H9 (cell line): ENCODE data around the gene MYBPC3. TPM values are rescaled to one million over a fixed set of nuclear protein-coding genes. Genes with fewer than 3 reads are reported as not detected.

Experiments
- DNase-seq: peaks from one replicate; pipeline ENCODE4 v3.0.0-alpha.2; 2017
- H2AFZ ChIP-seq: one replicate; pipeline ENCODE4 v1.6.1; 2013; ENCODE audit warnings: mild to moderate bottlenecking, low read length, control low read depth, moderate library complexity
- H2AK5ac ChIP-seq: 2 replicates; pipeline ENCODE4 v1.6.1; 2013; ENCODE audit warnings: low read length, control low read depth, mixed read lengths; ENCODE audit not compliant: insufficient read length
- H2BK120ac ChIP-seq: one replicate; pipeline ENCODE4 v1.6.1; 2013; ENCODE audit warnings: low read depth, mild to moderate bottlenecking, low read length, control low read depth, inconsistent platforms; ENCODE audit not compliant: poor library complexity, severe bottlenecking
- H2BK12ac ChIP-seq: 2 replicates; pipeline ENCODE4 v1.6.1; 2013; ENCODE audit warnings: low read length, control low read depth, mixed read lengths, low read depth; ENCODE audit not compliant: insufficient read length
- H2BK15ac ChIP-seq: 2 replicates; pipeline ENCODE4 v1.6.1; 2013; ENCODE audit warnings: low read depth, low read length, control low read depth
- H2BK20ac ChIP-seq: one replicate; pipeline ENCODE4 v1.6.1; 2013; ENCODE audit warnings: low read depth, mild to moderate bottlenecking, low read length, control low read depth, inconsistent platforms; ENCODE audit not compliant: poor library complexity, severe bottlenecking
- H2BK5ac ChIP-seq: 2 replicates; pipeline ENCODE4 v1.6.1; 2013; ENCODE audit warnings: low read length, control low read depth, mixed read lengths; ENCODE audit not compliant: insufficient read length
- H3K14ac ChIP-seq: 2 replicates; pipeline ENCODE4 v1.6.1; 2013; ENCODE audit warnings: low read length, control low read depth; ENCODE audit not compliant: insufficient read depth
- H3K18ac ChIP-seq: 2 replicates; pipeline ENCODE4 v1.6.1; 2013; ENCODE audit warnings: low read depth, mild to moderate bottlenecking, mixed read lengths, low read length, control low read depth; ENCODE audit not compliant: insufficient read length
- H3K23ac ChIP-seq: 2 replicates; pipeline ENCODE4 v1.6.1; 2013; ENCODE audit warnings: low read length, control low read depth, mixed read lengths, low read depth; ENCODE audit not compliant: insufficient read length
- H3K23me2 ChIP-seq: 2 replicates; pipeline ENCODE4 v1.6.1; 2013; ENCODE audit warnings: low read depth, mild to moderate bottlenecking, mixed read lengths, low read length, control low read depth; ENCODE audit not compliant: insufficient read length, poor library complexity, severe bottlenecking
- H3K27ac ChIP-seq: 2 replicates; pipeline ENCODE4 v1.5.1; 2013; ENCODE audit warnings: low read length, control low read depth, mixed read lengths, low read depth; ENCODE audit not compliant: insufficient read length
- H3K27me3 ChIP-seq: 2 replicates; pipeline ENCODE4 v1.6.1; 2013; ENCODE audit warnings: low read length, control low read depth, inconsistent platforms; ENCODE audit not compliant: insufficient read depth
- H3K4ac ChIP-seq: 2 replicates; pipeline ENCODE4 v1.6.1; 2013; ENCODE audit warnings: low read depth, mild to moderate bottlenecking, control low read depth, inconsistent platforms, low read length, moderate library complexity
- H3K4me1 ChIP-seq: 2 replicates; pipeline ENCODE4 v1.6.1; 2013; ENCODE audit warnings: low read length, control low read depth, inconsistent platforms; ENCODE audit not compliant: insufficient read depth
- H3K4me2 ChIP-seq: 2 replicates; pipeline ENCODE4 v1.6.1; 2013; ENCODE audit warnings: low read length, control low read depth, mixed read lengths; ENCODE audit not compliant: insufficient read length, insufficient read depth
- H3K56ac ChIP-seq: 2 replicates; pipeline ENCODE4 v1.6.1; 2013; ENCODE audit warnings: low read depth, mild to moderate bottlenecking, mixed read lengths, low read length, control low read depth; ENCODE audit not compliant: insufficient read length
- H3K79me1 ChIP-seq: 2 replicates; pipeline ENCODE4 v1.6.1; 2013; ENCODE audit warnings: low read depth, mild to moderate bottlenecking, moderate library complexity, low read length, control low read depth, inconsistent platforms; ENCODE audit not compliant: insufficient read depth, poor library complexity, severe bottlenecking
- H3K79me2 ChIP-seq: 2 replicates; pipeline ENCODE4 v1.6.1; 2013; ENCODE audit warnings: low read length, control low read depth, inconsistent platforms; ENCODE audit not compliant: insufficient read depth
- H3K9ac ChIP-seq: 2 replicates; pipeline ENCODE4 v1.6.1; 2013; ENCODE audit warnings: low read length, control low read depth, mixed read lengths; ENCODE audit not compliant: insufficient read length; ENCODE audit errors: extremely low read depth
- H3K9me3 ChIP-seq: one replicate; pipeline ENCODE4 v1.6.1; 2013; ENCODE audit warnings: low read depth, low read length, inconsistent platforms; ENCODE audit not compliant: control insufficient read depth
- H3T11ph ChIP-seq: one replicate; pipeline ENCODE4 v1.6.1; 2013; ENCODE audit warnings: mild to moderate bottlenecking, low read length, control low read depth, inconsistent platforms
- H4K20me1 ChIP-seq: one replicate; pipeline ENCODE4 v1.6.1; 2013; ENCODE audit not compliant: control insufficient read depth, insufficient read length, insufficient read depth
- H4K5ac ChIP-seq: 2 replicates; pipeline ENCODE4 v1.6.1; 2013; ENCODE audit warnings: low read depth, mild to moderate bottlenecking, mixed read lengths, low read length, control low read depth; ENCODE audit not compliant: insufficient read length
- H4K8ac ChIP-seq: replicated peaks from 2 replicates; pipeline ENCODE4 v1.6.1; 2013; ENCODE audit warnings: low read length, control low read depth, mixed read lengths, low read depth; ENCODE audit not compliant: insufficient read length
- H4K91ac ChIP-seq: 2 replicates; pipeline ENCODE4 v1.6.1; 2013; ENCODE audit warnings: low read depth, mild to moderate bottlenecking, moderate library complexity, mixed read lengths, low read length, control low read depth; ENCODE audit not compliant: insufficient read length
- H3K27ac Mint-ChIP-seq, 3 experiments: 2 replicates in 2 of 3; 3 replicates in 1 of 3; pipeline ENCODE4 v1.8.0; 2020 to 2021; ENCODE audit warnings: mixed read lengths in 3 of 3, mild to moderate bottlenecking in 1 of 3, moderate library complexity in 1 of 3
- H3K27me3 Mint-ChIP-seq: 2 replicates; pipeline ENCODE4 v1.8.0; 2021; ENCODE audit warnings: low read depth, mild to moderate bottlenecking, moderate library complexity, mixed read lengths
- H3K36me3 Mint-ChIP-seq, 3 experiments: 2 replicates in 2 of 3; 3 replicates in 1 of 3; pipeline ENCODE4 v1.8.0; 2020 to 2021; ENCODE audit warnings: low read depth in 3 of 3, mixed read lengths in 3 of 3; ENCODE audit not compliant: insufficient read depth in 1 of 3
- H3K4me1 Mint-ChIP-seq, 2 experiments: 2 replicates each; pipeline ENCODE4 v1.8.0; 2020; ENCODE audit warnings: mixed read lengths in 2 of 2
- H3K4me3 Mint-ChIP-seq, 2 experiments: 2 replicates in 1 of 2; 3 replicates in 1 of 2; pipeline ENCODE4 v1.8.0; 2020 to 2021; ENCODE audit warnings: mild to moderate bottlenecking in 2 of 2, mixed read lengths in 2 of 2, moderate library complexity in 1 of 2
- H3K9me3 Mint-ChIP-seq, 2 experiments: 2 replicates in 1 of 2; 3 replicates in 1 of 2; pipeline ENCODE4 v1.8.0; 2020; ENCODE audit warnings: mild to moderate bottlenecking in 2 of 2, mixed read lengths in 2 of 2, moderate library complexity in 1 of 2
- CTCF ChIP-seq: fragments of 200-600 bp; sonication (generic); conservative IDR thresholded peaks from 3 replicates; pipeline ENCODE4 v1.8.0; 2021; ENCODE audit warnings: antibody characterized with exemption, mild to moderate bottlenecking
- WGBS: extraction: QIAGEN DNeasy Blood & Tissue Kit; methylation state at CpG from one replicate; pipeline ENCODE4 v1.1.7; 2013; ENCODE audit warnings: missing lambda C conversion rate, low lambda C conversion rate, mixed read lengths; ENCODE audit not compliant: insufficient read length; ENCODE audit errors: extremely low coverage; 5-methylcytosine and 5-hydroxymethylcytosine counted together
- total RNA-seq: library from RNA; stranded (reverse); gene quantifications from 2 replicates; pipeline ENCODE4 v1.2.1, GENCODE V29; 2021

Gene MYBPC3
- total RNA-seq, 1 experiment from 2014 or later, result not detected

GRCh38 chr11:47342854-47343253 is 9.6 kb downstream of the MYBPC3 start:
- H3K79me1 ChIP-seq, result no peaks in the 10 kb centered on the region
- H3K27me3 ChIP-seq, result no peaks in the 10 kb centered on the region
- H2BK20ac ChIP-seq, result no peak overlapping the region
- no peak overlapping the region for H3K4ac ChIP-seq
- H4K8ac ChIP-seq, result no peak overlapping the region
- H4K91ac ChIP-seq, result no peak overlapping the region
- no peaks in the 10 kb centered on the region for H3K79me2 ChIP-seq
- H2BK120ac ChIP-seq, result no peak overlapping the region
- H3K18ac ChIP-seq, result no peak overlapping the region
- no peak for DNase-seq
- H3K9me3 ChIP-seq, result no peaks in the 10 kb centered on the region
- H3K4me3 Mint-ChIP-seq, result no peak overlapping the region
- H3K9ac ChIP-seq, result no peak overlapping the region
- no peaks in the 10 kb centered on the region for H3K4me1 ChIP-seq
- no peak overlapping the region for H2AFZ ChIP-seq
- no peak overlapping the region for H2BK5ac ChIP-seq
- peaks cover 2 to 5% of the 10 kb centered on the region in 2 experiments; a peak in 2 of 4 replicates for H3K4me1 Mint-ChIP-seq
- H3T11ph ChIP-seq, result no peak overlapping the region
- H3K14ac ChIP-seq, result no peak overlapping the region
- no peaks in the 10 kb centered on the region; a peak in 1 of 5 replicates for H3K9me3 Mint-ChIP-seq
- H2AK5ac ChIP-seq, result no peak overlapping the region
- no peak overlapping the region for H2BK12ac ChIP-seq
- no peak overlapping the region for H3K4me2 ChIP-seq
- no peak for TF ChIP-seq CTCF
- H3K23ac ChIP-seq, result no peak overlapping the region
- WGBS, result no CpG with 5 or more reads among the region's 15 CpGs
- no peak overlapping the region for H3K56ac ChIP-seq
- no peak overlapping the region for H4K5ac ChIP-seq
- no peaks in the 10 kb centered on the region for H3K36me3 Mint-ChIP-seq
- no peak overlapping the region for H3K27ac ChIP-seq
- no peak overlapping the region for H2BK15ac ChIP-seq
- no peak overlapping the region; a peak in 1 of 7 replicates for H3K27ac Mint-ChIP-seq
- H3K27me3 Mint-ChIP-seq, result peaks cover 4% of the 10 kb centered on the region; the same call in 1 of the 2 replicates
- no peaks in the 10 kb centered on the region for H4K20me1 ChIP-seq
- no peaks in the 10 kb centered on the region for H3K23me2 ChIP-seq
